ENCODE results near the gene SFT2D2.

Gene SFT2D2

GRCh38 chr1:168223261-168223660 lies 2.5 kb upstream of the SFT2D2 start:
- DNase-seq (ENCODE audit: low read depth): no peak

DNA sequence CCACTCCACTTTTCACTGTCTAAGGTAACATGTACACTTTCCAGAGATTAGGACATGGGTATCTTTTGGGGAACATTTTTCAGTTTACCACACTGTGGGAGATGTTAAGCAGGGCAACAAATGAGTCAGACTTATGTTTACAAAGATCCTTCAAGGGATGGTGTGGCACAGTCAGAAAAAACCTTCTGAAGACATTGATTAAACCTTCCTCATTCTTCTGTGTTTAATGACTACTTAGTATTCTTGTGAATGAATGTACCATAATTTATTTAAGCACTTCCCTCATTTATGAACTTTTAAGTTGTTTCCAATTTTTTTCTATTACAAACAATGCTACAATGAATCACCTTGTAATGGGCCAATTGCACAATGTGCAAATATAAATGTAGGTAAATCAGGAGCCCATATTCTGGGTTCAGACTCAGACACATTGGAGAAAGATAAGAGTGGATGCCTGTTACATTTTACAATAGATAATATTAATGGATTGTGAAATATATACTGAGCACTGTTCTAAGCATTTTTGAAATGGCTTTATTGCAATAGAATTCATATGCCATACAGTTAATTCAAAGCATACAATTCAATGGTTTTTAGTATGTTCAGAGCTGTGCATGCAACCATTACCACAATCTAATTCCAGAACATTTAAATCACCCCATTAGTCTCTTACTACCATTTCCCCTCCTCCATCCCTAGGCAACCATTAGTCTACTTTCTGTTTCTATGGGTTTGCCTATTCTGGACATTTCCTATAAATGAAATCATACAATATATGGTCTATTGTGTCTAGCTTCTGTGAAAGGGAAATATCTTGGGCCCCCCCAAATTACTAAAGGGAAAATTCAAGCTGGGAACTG lies 1.9 kb upstream of the SFT2D2 start:
- DNase-seq (ENCODE audit: low read depth): no peak

- DNase-seq (ENCODE audit: low read depth): no peak
Observed at GRCh38 chr1:168224991-168225390, 813 bp upstream of the SFT2D2 start.

GRCh38 chr1:168227620-168228019 lies 1.8 kb downstream of the SFT2D2 start:
- DNase-seq (ENCODE audit: low read depth): no peak

DNA sequence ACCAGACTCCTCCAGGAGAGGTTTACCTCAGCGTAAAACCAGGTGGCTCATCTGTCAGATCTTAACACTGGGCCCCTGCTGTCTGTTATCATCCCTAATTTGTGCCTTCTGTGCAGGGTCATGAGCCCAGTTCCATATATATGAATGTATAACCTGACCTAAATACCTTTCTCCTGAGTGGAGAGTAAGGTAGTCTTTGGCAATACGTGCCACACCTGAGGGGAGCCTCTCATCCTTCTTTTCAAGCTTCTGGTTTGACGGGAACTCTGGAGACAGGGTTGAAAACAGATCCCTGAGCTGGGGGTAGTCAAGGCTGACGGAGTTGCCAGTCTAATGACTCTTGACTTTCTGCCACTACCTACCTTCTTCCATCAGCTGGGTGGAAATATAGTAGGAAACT lies 4.1 kb downstream of the SFT2D2 start:
- no peak for DNase-seq (ENCODE audit: low read depth)

DNA sequence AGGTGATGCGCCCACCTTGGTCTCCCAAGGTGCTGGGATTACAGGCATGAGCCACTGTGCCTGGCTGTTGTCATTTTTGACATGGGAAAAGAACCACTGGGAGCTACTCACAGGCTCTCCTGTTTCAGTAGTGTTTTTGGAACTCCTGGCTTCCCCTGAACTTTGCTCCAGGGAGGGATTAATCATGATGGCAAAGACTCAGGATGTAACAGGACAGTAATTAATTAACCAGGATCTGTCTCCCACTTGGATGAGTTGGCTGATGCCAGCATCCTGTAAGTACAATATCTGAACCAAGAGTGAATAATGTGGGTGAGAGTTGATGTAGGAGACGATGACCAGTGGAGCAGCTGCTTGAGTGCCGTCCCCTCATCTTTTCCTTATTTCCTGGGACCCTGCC lies 4.9 kb downstream of the SFT2D2 start:
- DNase-seq (ENCODE audit: low read depth): no peak

DNA sequence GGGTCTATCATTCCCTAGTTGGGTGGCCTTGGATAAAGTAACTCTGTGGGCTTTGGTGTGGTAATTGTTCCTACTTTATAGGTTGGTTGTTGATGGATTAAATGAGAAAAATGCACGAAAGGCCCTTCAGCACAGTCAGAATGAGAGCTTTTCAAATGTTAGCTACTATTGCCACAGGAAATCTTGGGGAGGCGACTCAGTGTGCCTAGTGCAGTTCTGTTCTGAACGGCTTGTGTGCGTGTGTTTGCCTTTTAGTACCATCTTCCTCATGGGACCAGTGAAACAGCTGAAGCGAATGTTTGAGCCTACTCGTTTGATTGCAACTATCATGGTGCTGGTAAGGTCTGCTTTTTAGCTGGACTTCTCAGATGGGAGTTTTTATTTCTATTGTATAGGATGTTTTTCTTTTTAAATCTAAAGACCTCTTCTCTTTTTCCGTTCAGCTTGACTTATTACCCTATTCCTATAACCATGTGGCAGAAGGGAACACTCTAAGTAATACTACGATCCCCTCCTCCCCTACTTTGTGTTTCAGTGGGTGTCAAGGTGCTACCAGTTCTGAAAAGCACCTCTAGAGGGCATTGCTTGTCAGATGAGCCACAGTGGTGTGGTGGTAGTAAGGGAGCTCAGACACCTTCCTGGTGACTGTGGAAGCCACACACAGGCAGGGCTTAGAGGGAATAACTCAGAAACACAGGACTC lies 9.2 kb downstream of the SFT2D2 start:
- no peak for DNase-seq (ENCODE audit: low read depth)

DNA sequence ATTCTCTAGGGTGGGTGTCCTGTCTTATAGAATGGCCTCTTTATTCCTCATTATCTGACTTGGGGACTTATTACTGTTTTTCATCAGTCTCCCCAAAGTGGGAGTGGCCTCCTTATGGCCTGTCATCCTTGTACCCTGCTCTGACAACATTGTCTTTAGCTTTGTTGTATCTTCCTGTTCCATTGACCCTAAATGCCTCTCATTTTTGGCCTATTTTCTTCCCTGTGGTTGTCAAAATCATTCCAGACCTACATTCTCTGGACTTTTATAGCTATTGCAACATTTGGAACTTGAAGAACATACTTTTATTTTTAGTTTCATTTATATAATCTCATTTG lies 9.7 kb downstream of the SFT2D2 start:
- DNase-seq (ENCODE audit: low read depth): no peak

DNA sequence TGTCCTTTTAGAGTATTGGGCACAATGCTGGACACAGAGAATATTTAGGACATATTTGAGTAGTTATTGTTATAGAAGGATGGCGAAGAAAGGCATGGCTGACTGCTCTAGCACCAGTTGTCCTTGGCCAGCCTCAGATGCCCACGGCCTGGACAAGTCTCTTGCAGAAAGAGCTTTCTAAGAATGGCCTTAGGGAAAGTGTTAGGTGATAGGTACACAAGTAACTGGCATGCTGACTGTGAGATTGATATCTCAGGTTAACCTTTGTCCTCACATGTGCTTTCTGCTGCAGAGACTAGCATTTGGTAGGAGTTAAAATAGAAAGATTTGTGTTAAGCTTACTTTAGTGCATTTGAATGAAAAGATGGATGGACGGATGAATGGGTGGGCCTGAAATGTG lies 10.1 kb downstream of the SFT2D2 start:
- DNase-seq (ENCODE audit: low read depth): no peak

DNA sequence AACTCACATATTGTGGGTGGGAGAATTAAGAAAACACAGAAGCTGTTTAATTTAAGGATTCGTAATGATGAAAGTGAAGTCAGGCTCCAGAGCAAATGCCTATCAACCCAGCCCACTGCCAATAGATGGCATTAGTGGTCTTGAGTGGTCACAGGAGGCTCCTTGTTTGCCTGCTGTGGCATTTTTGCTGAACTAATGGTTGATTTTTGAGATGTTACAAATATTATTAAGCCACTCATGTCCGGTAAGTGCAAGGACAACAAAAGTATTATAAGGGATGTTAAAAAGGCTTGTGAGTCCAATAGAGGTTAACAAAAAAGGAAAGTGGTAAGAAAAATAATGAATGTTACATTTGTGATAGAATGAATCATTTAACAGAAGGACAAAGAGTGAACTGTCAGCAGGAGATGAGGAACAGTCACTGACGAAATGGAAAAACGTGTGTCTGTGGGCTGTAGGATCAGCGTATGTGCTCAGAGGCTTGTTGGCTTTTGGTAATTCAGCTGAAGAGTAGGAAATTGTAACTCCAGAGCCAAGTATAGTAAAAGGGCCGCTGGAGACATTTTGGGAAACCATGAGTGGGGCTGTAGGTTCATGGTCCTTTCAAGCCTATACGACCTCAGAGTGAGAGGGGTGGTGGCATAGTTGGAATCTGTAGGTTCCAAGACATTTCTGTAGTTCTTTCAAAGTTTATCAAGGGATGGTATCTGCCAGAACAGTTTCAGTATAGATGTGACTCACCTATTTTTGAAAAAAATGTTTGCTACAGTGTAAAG lies 11.2 kb downstream of the SFT2D2 start:
- no peak for DNase-seq (ENCODE audit: low read depth)

DNA sequence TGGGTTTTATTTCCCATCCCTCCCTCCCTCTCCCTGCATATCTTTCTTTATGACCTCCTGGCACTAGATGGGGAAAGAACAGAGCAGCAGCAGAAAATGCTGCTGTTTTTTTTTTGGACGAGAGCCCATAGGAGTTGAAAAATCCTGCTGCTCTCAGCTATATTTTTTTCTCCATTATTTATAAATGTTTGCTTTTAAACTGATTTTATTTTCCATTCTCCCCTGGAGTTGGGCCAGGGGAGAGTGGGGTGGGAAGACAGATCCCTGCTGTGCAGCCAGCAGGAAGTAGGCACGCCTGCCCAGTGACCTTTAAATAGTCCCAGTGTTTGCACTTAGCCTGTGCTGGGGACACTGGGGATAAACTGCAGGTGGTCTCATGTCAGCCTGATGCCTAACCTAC lies 17.4 kb downstream of the SFT2D2 start:
- no peak for DNase-seq (ENCODE audit: low read depth)

- DNase-seq (ENCODE audit: low read depth): no peak
Observed at GRCh38 chr1:168243636-168244212, 17.9 kb downstream of the SFT2D2 start.

- DNase-seq (ENCODE audit: low read depth): no peak
Observed at GRCh38 chr1:168245042-168245441, 19.2 kb downstream of the SFT2D2 start.

DNA sequence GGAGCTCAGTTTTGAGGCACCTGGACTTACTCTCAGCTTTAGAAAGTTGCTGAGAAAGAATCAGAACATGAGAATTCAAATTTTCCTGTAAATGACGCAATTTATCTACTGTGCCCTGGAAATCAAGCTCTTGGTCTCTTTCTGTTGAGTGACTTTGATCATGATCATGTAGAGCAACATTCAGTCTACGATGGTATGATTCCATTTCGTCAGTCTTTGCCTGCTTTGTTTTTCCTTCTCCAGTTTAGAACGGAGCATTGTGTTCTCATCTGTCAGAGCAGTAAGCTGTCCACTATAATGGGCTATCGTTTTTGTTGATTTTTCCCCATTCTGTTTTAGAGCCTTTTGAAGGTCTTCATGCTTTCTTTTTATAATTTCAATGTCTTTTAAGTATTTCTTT lies 20.7 kb downstream of the SFT2D2 start:
- DNase-seq (ENCODE audit: low read depth): no peak

DNA sequence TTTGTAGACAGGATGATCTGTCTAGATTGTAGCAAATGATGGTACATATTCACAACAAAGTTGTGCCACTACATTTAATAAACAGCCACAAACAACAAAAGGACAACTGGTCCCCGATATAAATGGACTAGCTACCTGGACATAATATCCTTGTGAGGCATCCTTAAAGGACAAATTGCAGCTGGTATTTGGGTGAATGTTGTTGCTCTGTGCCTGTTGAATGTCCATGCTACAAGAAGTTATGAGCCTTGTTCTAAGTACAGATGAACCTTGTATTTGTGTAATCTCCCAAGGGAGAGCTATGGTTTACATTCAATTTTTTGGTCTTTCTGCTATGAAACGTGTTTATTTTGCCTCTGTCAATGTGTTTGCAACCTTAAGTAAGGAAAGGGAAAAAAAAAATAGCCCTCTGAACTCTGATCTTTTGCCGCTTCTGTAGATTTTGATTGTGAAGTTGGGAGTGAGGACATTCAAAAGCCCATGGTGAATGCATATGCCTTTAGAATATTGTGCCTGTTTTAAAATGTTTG lies 26.5 kb downstream of the SFT2D2 start:
- DNase-seq (ENCODE audit: low read depth): no peak

DNA sequence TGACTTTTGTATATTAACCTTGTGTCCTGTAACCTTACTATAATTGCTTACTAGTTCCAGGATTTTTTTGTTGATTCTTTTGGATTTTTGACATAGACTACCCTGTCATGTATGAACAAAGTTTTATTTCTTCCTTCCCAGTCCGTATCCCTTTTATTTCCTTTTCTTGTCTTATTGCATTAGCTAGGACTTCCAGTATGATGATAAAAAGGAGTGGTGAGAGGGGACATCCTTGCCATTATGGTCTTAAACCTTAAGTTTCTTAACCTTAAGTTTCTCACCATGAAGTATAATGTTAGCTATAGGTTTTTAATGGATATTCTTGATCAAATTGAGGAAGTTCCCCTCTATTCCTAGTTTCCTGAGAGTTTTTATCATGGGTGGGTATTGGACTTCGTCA lies 30.4 kb downstream of the SFT2D2 start:
- no peak for DNase-seq (ENCODE audit: low read depth)

GRCh38 chr1:168257397-168257796 lies 31.6 kb downstream of the SFT2D2 start:
- DNase-seq (ENCODE audit: low read depth): no peak

- DNase-seq (ENCODE audit: low read depth): no peak
Observed at GRCh38 chr1:168259567-168259966, 33.8 kb downstream of the SFT2D2 start.

GRCh38 chr1:168260393-168260792 lies 34.6 kb downstream of the SFT2D2 start:
- no peak for DNase-seq (ENCODE audit: low read depth)

DNA sequence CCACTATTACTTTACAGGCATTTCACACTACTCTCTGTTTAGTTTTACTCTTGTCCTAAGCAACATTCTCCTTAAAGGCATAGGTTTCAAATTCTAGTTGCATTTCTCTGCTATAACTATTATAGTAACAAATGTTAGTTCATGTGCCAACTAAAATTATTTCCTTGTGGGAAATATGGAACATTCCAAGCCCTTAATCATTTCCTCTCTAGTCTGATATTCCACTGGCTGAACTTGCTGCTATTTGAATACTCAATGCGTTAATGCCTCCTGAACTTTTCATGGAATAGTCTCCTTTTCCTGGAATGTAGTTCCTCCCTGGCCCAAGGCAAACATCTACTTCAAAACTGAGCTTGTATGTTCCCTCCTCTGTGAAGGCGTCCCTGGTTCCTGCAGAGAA lies 35.6 kb downstream of the SFT2D2 start:
- DNase-seq (ENCODE audit: low read depth): no peak

DNA sequence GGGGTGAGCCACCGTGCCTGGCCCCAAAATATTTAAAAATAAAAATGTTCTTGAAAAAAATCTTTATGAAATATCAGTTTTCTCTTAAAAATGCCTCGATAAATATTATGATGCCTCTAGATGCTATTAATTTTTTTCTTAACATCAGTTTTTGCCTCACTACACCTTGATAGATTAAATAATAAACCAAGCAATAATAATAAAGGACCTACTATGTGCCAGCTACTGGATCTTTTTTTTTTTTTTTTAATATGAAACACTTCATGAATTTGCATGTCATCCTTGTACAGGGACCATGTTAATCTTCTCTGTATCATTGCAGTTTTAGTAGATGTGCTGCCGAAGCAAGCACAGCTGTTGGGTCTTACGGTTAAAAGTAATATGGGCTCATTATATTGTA lies 37.3 kb downstream of the SFT2D2 start:
- no peak for DNase-seq (ENCODE audit: low read depth)

DNA sequence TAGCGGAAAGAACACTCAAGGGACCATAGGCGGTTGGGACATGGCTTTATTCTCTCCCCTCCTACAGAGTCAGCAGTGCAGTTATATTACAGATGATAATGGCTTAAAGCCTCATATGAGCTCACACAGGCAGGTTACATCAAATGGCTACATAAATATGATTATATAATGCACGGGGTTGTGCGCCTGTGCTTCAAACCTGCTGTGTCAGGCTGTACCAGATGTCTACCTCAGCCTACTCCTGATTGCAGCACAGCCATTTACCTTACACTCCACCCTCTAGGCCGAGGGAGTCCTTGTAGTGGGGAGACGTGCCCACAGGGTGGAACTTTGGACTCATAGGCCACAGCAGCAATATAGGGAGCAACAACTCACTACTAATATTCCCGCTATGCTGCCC lies 38.5 kb downstream of the SFT2D2 start:
- DNase-seq (ENCODE audit: low read depth): no peak
